GM04503 (cell line): ENCODE data around the gene CUX1.
"Not testable (repeated sequence)": the region's sequence is repeated elsewhere in the genome, so short reads cannot be mapped to it uniquely, and the experiment has no call there.

ENCODE experiments used
- DNase-seq: peaks from one replicate; pipeline ENCODE4 v3.0.0-alpha.2; 2012; ENCODE audit warnings: low read depth

The CUX1 gene

GRCh38 chr7:101869901-101870290 lies 52.5 kb downstream of the CUX1 start:
- DNase-seq: no peak

DNA sequence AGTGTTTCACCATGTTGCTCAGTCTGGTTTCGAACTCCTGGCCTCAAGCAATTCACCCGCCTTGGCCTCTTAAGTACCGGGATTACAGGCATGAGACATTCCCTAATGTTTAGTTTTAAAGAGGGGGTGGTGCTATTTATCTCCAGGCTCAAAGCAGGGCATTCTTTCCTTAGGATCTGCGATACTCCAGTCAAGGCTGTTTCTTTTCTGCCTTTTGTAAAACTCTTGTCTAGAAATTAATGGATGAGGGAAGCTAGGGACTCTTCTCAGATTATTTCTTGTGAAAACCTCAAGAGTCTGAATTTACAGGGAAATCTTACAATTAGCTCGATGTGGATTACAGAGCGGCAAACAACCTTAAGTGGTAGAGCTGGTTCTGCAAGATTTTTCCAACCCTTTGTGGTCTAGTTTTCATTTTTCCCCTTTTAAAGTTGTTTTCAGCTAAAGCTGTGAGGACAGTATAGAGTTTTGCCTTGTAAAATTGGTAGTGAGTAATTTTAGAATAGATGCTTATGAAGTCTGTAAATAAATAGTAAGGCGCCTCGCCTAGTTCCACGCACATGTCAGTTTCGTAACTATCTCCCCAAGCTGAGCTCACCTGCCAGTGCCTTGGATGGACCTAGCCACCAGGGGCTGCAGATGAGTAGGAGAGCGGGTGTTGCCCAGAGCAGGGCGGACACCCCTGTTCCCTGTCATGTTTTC lies 53.1 kb downstream of the CUX1 start:
- DNase-seq: no peak

GRCh38 chr7:101871351-101871750 lies 53.9 kb downstream of the CUX1 start:
- no peak for DNase-seq

DNA sequence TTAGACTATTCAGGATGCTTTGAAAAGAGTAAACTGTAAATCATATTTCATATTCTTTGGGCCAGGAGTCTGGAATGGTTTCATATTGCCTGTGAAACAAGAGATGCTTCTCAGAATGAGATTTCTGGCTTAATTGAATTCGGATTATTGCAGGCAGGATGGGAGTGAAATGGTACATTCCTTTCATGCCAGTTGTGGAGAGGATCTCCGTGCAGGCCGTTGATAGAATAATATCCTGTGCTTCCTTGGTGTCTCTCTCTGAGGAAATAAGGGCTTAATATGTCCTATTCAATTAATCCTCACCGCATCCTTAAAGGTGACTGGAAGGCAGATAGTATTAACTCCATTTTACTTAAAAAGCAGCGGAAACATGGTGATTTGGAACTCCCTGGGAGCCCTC lies 56.6 kb downstream of the CUX1 start:
- DNase-seq: peak; percentile 34

DNA sequence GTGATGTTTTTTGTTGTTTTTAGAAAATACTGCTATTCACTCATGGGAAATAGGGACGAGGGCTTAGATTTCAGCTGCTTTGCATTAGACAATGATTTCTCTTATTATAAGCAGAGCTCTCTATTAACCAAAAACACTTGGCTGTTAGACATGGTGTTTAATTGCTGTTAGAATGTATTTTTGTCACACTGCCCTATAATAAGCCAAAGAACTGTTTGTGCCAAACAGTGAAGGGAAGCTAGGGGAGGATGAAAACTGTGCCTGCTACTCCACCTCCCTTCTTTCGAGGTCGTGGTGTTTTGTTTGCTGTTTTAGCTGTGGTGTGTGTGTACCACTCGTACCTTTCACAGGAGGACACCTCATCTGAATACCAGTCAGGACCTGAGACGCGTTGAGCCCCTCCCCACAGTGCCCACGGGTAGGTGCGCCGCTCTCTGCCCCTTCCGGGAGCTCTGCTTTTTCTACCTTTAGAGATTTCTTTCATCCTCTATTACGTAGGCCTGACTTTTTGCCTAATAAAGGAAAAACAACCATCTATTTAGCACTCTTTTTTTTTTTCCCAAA lies 57.9 kb downstream of the CUX1 start:
- no peak for DNase-seq

DNA sequence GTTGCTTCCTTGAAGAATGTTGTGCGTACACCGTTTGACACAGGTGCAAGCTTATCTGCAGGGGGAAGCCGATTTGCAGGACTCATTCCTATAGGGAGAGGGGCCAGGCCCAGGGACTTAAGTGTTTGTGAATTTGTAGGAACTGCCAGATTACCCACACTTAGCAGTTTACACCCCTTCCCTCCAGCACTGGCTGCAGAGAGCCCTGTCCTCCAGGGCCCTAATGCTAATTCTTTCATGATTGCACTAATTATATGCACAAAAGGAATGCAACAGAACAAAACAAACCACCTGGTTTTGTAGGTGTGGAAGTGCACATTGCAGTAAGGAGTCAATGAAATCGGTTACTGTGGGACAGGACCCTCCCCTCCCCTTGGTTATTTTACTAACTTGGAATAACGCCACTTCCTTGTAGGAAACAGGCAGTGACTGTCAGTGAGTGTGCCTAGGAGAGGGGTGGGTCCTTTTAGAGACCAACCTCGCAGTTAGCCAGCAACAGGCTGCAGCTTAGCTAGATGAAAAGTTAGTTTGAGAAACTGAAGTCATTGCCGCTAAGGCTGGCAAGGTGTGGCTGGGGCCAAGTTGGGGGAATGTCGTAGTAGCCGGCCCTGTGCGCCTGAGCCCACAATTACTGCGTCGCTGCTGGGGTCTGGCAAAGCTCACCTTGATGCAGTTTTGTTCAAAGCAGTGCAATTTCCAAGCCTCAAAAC lies 60.6 kb downstream of the CUX1 start:
- DNase-seq: no peak

DNA sequence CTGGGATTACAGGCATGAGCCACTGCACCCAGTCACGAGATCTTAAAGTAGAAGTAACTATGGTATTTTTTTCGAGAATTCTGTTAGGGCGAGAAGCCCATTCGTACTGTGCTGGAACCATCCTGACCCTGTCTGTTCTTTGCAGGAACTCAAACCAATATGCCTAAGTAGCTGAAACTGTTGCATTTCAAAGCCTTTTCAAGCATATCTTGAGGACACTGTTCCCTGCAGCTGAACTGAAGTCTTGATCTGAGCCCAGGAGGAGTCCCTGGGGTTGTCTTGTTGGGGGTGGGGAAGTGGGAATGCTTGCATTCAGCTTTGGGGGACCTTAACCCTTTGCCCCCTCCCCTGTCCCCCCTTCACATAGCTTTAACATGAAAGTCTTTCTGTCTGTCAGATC lies 61.5 kb downstream of the CUX1 start:
- no peak for DNase-seq

- DNase-seq: no peak
Measured at GRCh38 chr7:101879565-101879964, 62.1 kb downstream of the CUX1 start.

- DNase-seq: no peak
Measured at GRCh38 chr7:101880282-101881054, 63.0 kb downstream of the CUX1 start.

- DNase-seq: peak; percentile 99
Measured at GRCh38 chr7:101882005-101882421, 64.6 kb downstream of the CUX1 start.

DNA sequence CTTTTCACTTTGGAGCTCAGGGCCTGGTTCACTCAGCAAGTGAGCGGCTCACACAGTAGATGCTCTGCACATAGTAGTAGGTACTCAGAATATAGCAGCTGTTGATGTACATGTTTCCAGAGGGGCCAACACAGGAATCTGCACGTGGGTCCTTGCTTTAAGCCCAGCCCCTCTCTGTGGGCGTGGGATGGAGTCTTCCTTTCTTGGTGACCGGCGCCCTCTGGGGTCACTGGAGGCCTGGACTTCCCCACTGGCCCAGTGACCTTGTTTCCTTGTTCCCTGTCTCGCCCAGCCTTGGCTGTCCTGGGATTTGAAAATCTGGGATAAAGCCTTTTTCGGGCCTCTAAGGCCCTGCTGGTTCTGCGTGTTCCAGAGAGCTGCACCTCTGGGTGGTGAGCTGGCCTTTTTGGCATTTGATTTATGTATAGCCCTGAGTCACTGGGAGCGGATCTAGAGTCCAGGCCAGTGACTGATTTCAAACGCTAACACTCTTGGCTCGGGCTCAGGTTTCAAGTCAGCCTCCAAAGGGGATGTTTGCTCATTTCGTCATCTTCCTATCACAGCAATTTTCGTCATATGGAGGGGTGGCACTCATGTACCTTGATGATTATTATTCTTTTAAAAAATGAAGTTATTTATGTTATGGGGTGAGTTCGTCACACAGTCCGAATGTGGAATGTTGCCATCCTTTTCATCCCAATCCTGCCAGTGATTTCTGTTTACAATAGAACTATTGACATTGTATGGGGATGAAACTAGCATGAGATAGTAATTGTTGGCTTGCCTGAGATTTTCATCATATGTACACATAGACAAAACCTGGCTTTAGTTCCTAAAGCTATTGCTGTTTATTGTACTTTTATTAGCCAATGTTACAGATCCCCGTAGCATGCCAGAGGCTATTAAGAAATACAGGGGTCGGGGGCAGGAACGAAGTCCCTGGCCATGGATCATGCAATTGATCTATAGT lies 65.5 kb downstream of the CUX1 start:
- peak; percentile 99 for DNase-seq

DNA sequence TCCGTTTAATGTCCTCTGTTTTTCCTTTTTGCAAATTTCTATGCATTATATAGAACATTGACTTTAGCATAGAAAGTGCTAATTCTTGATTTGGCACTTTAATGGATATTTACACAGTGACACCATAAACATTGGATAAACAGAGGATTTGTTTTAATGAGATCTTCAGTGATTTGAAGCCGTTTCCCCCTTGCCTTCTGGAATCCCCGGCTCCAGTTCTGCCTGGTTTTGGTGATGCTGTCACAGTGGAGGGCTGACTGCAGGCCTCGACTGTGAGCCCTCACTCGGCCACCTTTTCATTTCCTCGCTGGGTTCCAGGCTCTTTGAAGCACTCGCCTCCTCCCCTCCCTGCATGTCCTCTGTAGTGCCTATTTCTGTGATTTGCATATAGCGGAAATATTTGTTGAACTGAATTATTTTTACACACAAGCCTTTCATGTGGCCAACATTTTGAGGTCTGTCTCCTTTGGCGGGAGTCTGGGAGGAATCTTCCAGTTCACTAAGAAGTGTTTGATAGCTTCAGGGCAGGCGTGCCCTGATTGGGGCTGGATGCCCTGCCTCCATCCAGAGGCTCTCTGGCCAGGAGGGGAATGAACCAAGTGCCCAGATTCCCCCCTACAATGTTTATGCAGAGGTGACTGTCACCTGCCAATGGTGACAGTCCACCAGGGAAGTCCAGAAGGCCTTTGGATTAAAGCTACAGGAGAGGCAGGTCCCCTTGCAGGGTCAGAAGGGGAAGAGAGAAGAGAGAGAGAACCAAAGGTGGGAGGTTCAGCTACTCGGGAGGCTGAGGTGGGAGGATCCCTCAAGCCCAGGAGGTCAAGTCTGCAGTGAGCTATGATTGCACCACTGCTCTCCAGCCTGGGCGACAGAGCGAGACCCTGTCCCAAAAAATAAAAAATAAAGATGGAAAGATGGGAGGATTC lies 67.5 kb downstream of the CUX1 start:
- no peak for DNase-seq

- DNase-seq: no peak
Measured at GRCh38 chr7:101885597-101885955, 68.2 kb downstream of the CUX1 start.

DNA sequence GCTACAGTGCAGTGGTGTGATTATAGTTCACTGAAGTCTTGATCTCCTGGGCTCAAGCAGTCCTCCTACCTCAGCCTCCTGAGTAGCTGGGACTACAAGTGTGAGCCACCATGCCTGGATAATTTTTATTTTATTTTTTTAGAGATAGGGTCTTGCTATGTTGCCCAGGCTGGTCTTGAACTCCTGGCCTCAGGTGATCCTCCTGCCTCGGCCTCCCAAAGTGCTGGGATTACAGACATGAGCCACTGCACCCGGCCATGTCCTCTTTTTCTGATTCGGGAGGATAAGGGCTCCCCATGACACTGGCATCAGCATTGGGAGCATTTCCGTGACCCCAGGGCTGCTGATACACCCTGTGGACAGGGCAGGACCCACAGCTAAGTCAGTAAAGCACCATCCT lies 69.9 kb downstream of the CUX1 start:
- DNase-seq: not testable (repeated sequence)

DNA sequence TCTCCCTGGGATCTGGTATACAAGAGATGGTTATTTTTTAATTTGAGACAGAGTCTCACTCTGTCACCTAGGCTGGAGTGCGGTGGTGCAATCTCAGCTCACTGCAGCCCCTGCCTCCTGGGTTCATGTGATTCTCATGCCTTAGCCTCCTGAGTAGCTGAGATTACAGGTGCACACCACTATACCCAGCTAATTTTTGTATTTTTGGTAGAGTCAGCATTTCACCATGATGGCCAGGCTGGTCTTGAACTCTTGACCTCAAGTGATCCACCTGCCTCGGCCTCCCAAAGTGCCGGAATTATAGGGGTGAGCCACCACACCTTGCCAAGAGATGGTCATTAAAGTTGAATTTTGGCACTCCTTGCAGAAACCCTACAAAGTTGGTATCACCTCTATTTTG lies 71.1 kb downstream of the CUX1 start:
- DNase-seq: not testable (repeated sequence)

DNA sequence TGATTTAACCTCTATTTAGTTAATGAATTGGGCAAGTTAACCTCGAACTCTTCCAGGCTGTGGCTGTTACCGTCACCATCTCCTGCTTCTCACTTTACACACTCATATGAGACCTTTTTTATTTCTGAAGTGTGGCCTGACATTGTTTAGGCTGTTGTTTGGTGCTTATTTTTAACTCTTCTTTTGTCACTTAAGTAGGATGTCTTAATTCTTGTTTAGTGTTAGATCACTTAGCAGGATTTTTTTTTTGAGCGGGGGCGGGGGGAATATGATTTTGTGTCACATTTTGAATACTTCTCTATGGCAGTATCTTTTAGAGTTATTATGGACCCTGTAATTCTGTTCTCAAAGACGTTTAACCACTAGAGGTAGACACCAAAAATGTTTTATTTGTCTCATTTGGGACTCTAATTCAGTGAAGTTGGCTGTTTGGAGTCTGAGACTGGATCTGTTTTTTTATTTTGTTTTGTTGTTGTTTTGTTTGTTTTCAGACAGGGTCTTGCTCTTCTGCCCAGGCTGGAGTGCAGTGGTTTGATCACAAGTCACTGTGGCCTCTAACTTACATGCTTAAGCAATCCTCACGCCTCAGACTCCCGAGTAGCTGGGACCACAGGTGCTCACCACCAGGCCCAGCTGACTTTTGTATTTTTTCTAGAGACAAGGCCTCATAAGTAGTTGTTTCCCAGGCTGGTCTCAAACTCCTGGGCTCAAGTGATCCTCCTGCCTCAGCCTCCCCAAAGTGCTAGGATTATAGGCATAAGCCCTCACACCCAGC lies 73.5 kb downstream of the CUX1 start:
- no peak for DNase-seq

GRCh38 chr7:101891936-101892640 lies 74.7 kb downstream of the CUX1 start:
- DNase-seq: no peak

- no peak for DNase-seq
Measured at GRCh38 chr7:101893341-101894082, 76.1 kb downstream of the CUX1 start.
